A549 treated with AZD2906 at 1 μM for 4 hours (cell line): ENCODE results near the gene ABCC1. TPM values are rescaled to one million over a fixed set of nuclear protein-coding genes. Genes with fewer than 3 reads are reported as not detected.

ENCODE experiments used
- total RNA-seq: library from RNA; stranded (reverse); fragments of 200-300 nt; extraction: Qiagen RNA extraction; gene quantifications from 5 replicates; pipeline ENCODE4 v1.2.3, GENCODE V29; 2022

ABCC1 gene
- total RNA-seq = 73.1 to 80.5 TPM (median 76.8 TPM) in 5 replicates

DNA sequence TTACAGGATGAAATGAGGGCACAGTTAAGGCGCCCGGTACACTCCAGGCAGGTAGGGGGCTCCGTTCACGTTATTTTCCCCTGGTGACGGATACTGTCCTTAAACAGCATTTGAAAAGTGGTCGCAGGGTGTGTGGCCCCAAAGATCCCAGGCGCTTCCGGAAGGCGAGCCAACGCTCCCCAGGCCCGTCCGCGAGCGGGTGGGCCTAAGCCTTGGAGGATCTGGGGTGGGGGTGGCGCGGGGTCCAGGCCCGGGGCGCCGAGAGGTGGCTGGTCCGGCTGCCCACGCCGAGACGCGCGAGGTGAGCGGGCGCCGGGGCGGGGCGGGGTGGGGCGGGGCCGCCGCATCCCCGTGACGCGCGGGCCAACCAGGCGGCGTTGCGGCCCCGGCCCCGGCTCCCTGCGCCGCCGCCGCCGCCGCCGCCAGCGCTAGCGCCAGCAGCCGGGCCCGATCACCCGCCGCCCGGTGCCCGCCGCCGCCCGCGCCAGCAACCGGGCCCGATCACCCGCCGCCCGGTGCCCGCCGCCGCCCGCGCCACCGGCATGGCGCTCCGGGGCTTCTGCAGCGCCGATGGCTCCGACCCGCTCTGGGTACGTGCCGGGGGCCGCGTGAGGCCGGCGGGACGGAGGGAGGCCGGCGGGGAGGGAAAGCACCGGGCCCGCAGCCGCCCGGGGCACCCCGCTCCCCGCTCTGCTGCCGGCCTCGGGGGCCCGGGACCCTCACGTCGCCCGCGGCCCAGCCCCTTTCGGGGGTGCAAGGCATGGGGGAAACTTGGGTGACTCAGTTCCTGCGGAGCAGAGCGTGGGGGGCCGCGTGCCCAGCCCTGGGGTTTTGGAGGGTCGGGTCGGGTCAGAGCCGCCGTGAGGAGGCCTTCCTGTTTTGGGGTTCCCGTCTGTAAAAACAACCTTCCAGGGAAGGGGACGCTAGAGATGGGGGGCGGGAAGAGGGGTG lies at the start of gene ABCC1:
TSS of gene ABCC1 (plus strand) at position 407 of the 951 bp plus-strand sequence. CDS start at position 543, 136 bp downstream.

Other genes starting within 250 kb of the ABCC1 start
- gene MYH11, start 92.6 kb upstream of the ABCC1 start, total RNA-seq = 0.01 to 0.22 TPM (median 0.02 TPM) in 5 replicates
- gene CEP20, start 61.0 kb upstream of the ABCC1 start, total RNA-seq = 29.8 to 36.1 TPM (median 30.4 TPM) in 5 replicates